Gastrocnemius medialis (tissue), 4 donors: ENCODE measurements around the gene SPATA46. TPM values are rescaled to one million over a fixed set of nuclear protein-coding genes. Genes with fewer than 3 reads are reported as not detected.

ENCODE experiments used
- ATAC-seq, 2 donors: fragments of 150-250 bp; one replicate each; pipeline ENCODE4 v1.9.1; 2016
- DNase-seq, 2 donors: peaks; one replicate each; pipeline ENCODE4 v3.0.0-alpha.2; 2019
- H3K27ac ChIP-seq, 4 donors: fragments of 200-600 bp; sonication (generic); 1 replicate in 1 of 4; 2 replicates in 3 of 4; pipeline ENCODE4 v1.5.1; 2016 to 2018; ENCODE audit warnings: mild to moderate bottlenecking in 2 of 4, moderate library complexity in 1 of 4
- H3K27me3 ChIP-seq, 3 donors: fragments of 200-600 bp; sonication (generic) in 2 of 3; 1 replicate in 1 of 3; 2 replicates in 2 of 3; pipeline versions ENCODE4 v1.5.1 to v1.6.0; 2016 to 2019; ENCODE audit warnings: mild to moderate bottlenecking in 1 of 3, moderate library complexity in 1 of 3
- H3K36me3 ChIP-seq, 2 donors: fragments of 200-600 bp; sonication (generic) in 1 of 2; one replicate each; pipeline ENCODE4 v1.5.1; 2017 to 2018
- H3K4me1 ChIP-seq, 2 donors: fragments of 200-600 bp; sonication (generic) in 1 of 2; one replicate each; pipeline ENCODE4 v1.5.1; 2016 to 2017; ENCODE audit warnings: mild to moderate bottlenecking in 2 of 2
- H3K4me3 ChIP-seq, 4 donors: fragments of 200-600 bp; sonication (generic) in 3 of 4; 1 replicate in 1 of 4; 2 replicates in 3 of 4; pipeline ENCODE4 v1.5.1; 2016 to 2019; ENCODE audit warnings: mild to moderate bottlenecking in 2 of 4
- H3K9me3 ChIP-seq, 3 donors: fragments of 200-600 bp; sonication (generic) in 2 of 3; 1 replicate in 1 of 3; 2 replicates in 2 of 3; pipeline ENCODE4 v1.5.1; 2016 to 2019
- CTCF ChIP-seq, 5 experiments: fragments of 450-650 bp in 3 of 5; fragments of 200-600 bp in 2 of 5; sonication (generic) in 2 of 5; IDR thresholded peaks in 4 of 5; conservative IDR thresholded peaks in 1 of 5; 1 replicate in 4 of 5; 2 replicates in 1 of 5; pipeline ENCODE4 v1.5.1; 2016 to 2019; ENCODE audit warnings: antibody characterized with exemption in 5 of 5, mild to moderate bottlenecking in 3 of 5, moderate library complexity in 3 of 5
- POLR2A ChIP-seq, 2 donors: fragments of 450-650 bp; IDR thresholded peaks; one replicate each; pipeline ENCODE4 v1.6.1; 2017; ENCODE audit warnings: antibody characterized with exemption in 2 of 2, mild to moderate bottlenecking in 2 of 2, moderate library complexity in 2 of 2
- in situ Hi-C, 4 donors: fragments of 200-750 bp; cut with MboI; loops; one replicate each; pipeline versions ENCODE4 v1.15.0 to v1.8.0; 2017; ENCODE audit warnings: low sequenced_read_pairs in 4 of 4
- intact Hi-C: fragments of 100-400 bp; cut with DNase I; formaldehyde crosslinking; loops from one replicate; pipeline ENCODE4 v1.15.1; 2023; ENCODE audit warnings: low total_unique reads
- total RNA-seq, 4 donors: library from RNA; depleted of rRNA; stranded (reverse); fragments of >200 nt; gene quantifications; one replicate each; pipeline versions ENCODE4 v1.1.0 to v1.2.3, GENCODE V29; 2016

Gene SPATA46
- total RNA-seq, 4 donors from 2014 or later, result 1.7 TPM; not detected in 3

- Histone ChIP-seq H3K36me3 (no peaks in the 10 kb centered on the region), H3K4me3 (no peak overlapping the region), H3K27me3 (no peaks in the 10 kb centered on the region), H3K9me3 (no peaks in the 10 kb centered on the region), H3K27ac (no peak overlapping the region), H3K4me1 (no peaks in the 10 kb centered on the region)
- intact Hi-C loops (no loop called here), in situ Hi-C loops (no loop called here)
- no peak for TF ChIP-seq POLR2A (IDR thresholded peaks at IDR 0.05)
- TF ChIP-seq CTCF (IDR thresholded peaks at IDR 0.05 in 4 of 5, conservative IDR thresholded peaks at IDR 0.05 in 1 of 5), result no peak
- DNase-seq, result no peak
- ATAC-seq, result no peak
Measured at GRCh38 chr1:162372159-162373071, 4.2 kb downstream of the SPATA46 start.

- in situ Hi-C loops, result no loop called here
- ATAC-seq (no peak), DNase-seq (no peak)
Measured at GRCh38 chr1:162371611-162372010, 5.0 kb downstream of the SPATA46 start.

GRCh38 chr1:162370721-162371120 lies 5.9 kb downstream of the SPATA46 start:
- Histone ChIP-seq H3K36me3 (no peaks in the 10 kb centered on the region), H3K9me3 (no peaks in the 10 kb centered on the region), H3K4me3 (no peak overlapping the region), H3K4me1 (no peaks in the 10 kb centered on the region), H3K27me3 (no peaks in the 10 kb centered on the region), H3K27ac (no peak overlapping the region)
- intact Hi-C loops (no loop called here), in situ Hi-C loops (no loop called here)
- TF ChIP-seq CTCF (IDR thresholded peaks at IDR 0.05 in 4 of 5, conservative IDR thresholded peaks at IDR 0.05 in 1 of 5) (no peak), POLR2A (IDR thresholded peaks at IDR 0.05) (no peak)
- no peak for DNase-seq
- ATAC-seq, result no peak

More at GRCh38 chr1:162371611-162372010, 5.0 kb downstream of the SPATA46 start:
- no peaks in the 10 kb centered on the region for H3K4me1 ChIP-seq
- no peak overlapping the region for H3K4me3 ChIP-seq
- no peak overlapping the region for H3K27ac ChIP-seq
- intact Hi-C loops, result no loop called here
- no peaks in the 10 kb centered on the region for H3K27me3 ChIP-seq
- no peak for TF ChIP-seq POLR2A (IDR thresholded peaks at IDR 0.05)
- H3K36me3 ChIP-seq, result no peaks in the 10 kb centered on the region
- no peaks in the 10 kb centered on the region for H3K9me3 ChIP-seq

DNA sequence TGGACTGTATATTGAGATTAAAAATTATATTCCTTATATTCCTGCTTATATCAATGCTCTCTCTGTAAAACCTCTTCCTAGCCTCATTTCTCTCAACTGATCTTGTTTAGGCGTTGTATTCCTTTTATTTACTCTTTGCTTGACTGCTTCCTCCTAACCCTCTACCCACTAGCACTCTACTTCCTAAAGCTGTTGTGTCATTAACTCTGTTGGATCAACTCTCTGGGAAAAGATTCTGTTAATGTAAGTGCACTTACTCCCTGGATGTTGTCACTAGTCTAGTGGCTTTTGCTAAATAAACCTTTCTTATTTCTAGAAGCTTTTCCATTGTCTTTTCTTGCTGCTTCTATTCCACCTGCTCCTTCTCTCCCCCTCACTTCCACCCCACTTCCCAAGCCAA lies 6.5 kb downstream of the SPATA46 start:
- TF ChIP-seq POLR2A (IDR thresholded peaks at IDR 0.05) (no peak), CTCF (IDR thresholded peaks at IDR 0.05 in 4 of 5, conservative IDR thresholded peaks at IDR 0.05 in 1 of 5) (no peak)
- in situ Hi-C loops, result no loop called here

GRCh38 chr1:162369571-162369970 lies 7.1 kb downstream of the SPATA46 start:
- in situ Hi-C loops (no loop called here), intact Hi-C loops (no loop called here)
- no peaks in the 10 kb centered on the region for H3K4me1 ChIP-seq
- H3K27ac ChIP-seq, result no peak overlapping the region
- ATAC-seq (no peak), DNase-seq (no peak)
- H3K36me3 ChIP-seq, result no peaks in the 10 kb centered on the region
- no peak overlapping the region for H3K4me3 ChIP-seq
- no peaks in the 10 kb centered on the region for H3K27me3 ChIP-seq
- TF ChIP-seq POLR2A (IDR thresholded peaks at IDR 0.05) (no peak), CTCF (IDR thresholded peaks at IDR 0.05 in 4 of 5, conservative IDR thresholded peaks at IDR 0.05 in 1 of 5) (no peak)
- H3K9me3 ChIP-seq, result no peaks in the 10 kb centered on the region

More for the DNA sequence above, 6.5 kb downstream of the SPATA46 start:
- DNase-seq, result no peak
- H3K27ac ChIP-seq, result no peak overlapping the region
- H3K4me3 ChIP-seq, result no peak overlapping the region
- no peaks in the 10 kb centered on the region for H3K9me3 ChIP-seq
- no peaks in the 10 kb centered on the region for H3K4me1 ChIP-seq
- intact Hi-C loops, result no loop called here
- H3K36me3 ChIP-seq, result no peaks in the 10 kb centered on the region
- H3K27me3 ChIP-seq, result no peaks in the 10 kb centered on the region
- ATAC-seq, result no peak
